ENCODE data around the gene SMAD3.

DNA sequence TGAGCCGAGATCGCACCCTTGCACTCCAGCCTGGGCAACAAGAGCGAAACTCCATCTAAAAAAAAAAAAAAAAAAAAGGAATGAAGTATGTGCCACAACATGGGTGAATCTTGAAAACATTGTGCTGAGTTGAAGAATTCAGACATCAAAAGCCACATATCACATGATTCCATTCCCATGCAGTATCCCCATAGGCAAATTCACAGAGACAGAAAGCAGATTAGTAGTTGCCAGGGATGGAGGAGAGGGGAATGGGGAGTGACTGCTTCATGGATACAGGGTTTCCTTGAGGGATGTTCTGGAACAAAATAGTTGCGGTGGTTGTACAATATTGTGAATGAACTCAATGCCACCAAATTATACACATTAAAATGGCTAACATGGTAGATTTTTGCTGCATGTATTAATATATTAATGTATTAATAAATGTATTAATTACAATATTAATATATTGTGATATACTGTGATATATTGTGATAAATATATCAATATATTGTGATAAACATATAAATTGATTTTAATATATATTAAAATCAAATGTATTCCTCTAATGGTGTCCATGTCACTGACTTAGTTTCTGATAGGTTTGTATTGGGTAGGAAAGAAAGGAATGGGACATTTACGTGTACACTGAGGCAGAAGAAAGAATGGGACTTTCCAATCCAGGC is 34.9 kb downstream of the SMAD3 start:
- TF ChIP-seq, protein P1, sequence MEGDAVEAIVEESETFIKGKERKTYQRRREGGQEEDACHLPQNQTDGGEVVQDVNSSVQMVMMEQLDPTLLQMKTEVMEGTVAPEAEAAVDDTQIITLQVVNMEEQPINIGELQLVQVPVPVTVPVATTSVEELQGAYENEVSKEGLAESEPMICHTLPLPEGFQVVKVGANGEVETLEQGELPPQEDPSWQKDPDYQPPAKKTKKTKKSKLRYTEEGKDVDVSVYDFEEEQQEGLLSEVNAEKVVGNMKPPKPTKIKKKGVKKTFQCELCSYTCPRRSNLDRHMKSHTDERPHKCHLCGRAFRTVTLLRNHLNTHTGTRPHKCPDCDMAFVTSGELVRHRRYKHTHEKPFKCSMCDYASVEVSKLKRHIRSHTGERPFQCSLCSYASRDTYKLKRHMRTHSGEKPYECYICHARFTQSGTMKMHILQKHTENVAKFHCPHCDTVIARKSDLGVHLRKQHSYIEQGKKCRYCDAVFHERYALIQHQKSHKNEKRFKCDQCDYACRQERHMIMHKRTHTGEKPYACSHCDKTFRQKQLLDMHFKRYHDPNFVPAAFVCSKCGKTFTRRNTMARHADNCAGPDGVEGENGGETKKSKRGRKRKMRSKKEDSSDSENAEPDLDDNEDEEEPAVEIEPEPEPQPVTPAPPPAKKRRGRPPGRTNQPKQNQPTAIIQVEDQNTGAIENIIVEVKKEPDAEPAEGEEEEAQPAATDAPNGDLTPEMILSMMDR (IDR thresholded peaks at IDR 0.05) = no peak
- no peak for TF ChIP-seq EZH2 (IDR thresholded peaks at IDR 0.05; ENCODE audit: borderline replicate concordance, insufficient read depth, low read depth, low read length, poor library complexity, severe bottlenecking)
